ENCODE results near the gene GCGR. TPM values are rescaled to one million over a fixed set of nuclear protein-coding genes. Genes with fewer than 3 reads are reported as not detected.

GCGR gene
- not detected for total RNA-seq
- not detected for polyA plus RNA-seq (2013, experiment 1 of 2)
- polyA plus RNA-seq (2013, experiment 2 of 2), result not detected
- 0 to 0.25 (median 0) reads per million in 172 experiments for total RNA-seq

GRCh38 chr17:81803728-81804558, at the start of gene GCGR:
Gene GCGR, plus strand, starts transcription at chr17:81804150. Its CDS starts 4,869 bp downstream, at chr17:81809019.
- POLR2A ChIA-PET, result no interaction called here
- Mint-ChIP-seq H3K27me3 (peaks cover 54% of the 10 kb centered on the region), H3K4me3 (no peak within 1 kb of the TSS), H3K36me3 (ENCODE audit: low read depth) (no peaks in the 10 kb centered on the region), H3K4me1 (ENCODE audit: low read depth) (no peaks in the 10 kb centered on the region), H3K27ac (no peak within 1 kb of the TSS), H3K9me3 (no peaks in the 10 kb centered on the region)
- Histone ChIP-seq H3K27me3 (ENCODE audit: control insufficient read depth in 1 of 2, insufficient read depth in 2 of 2, low read length in 2 of 2) (peaks cover 30 to 52% of the 10 kb centered on the region in 2 experiments), H3K27ac (ENCODE audit: low read depth in 1 of 2, low read length in 2 of 2) (no peak within 1 kb of the TSS), H3K9me3 (ENCODE audit: control insufficient read depth in 1 of 2, insufficient read depth in 1 of 2, low read length in 2 of 2) (peaks cover 0 to 11% of the 10 kb centered on the region in 2 experiments), H3K36me3 (ENCODE audit: insufficient read depth, low read length) (no peaks in the 10 kb centered on the region), H3K4me1 (ENCODE audit: insufficient read depth, low read length) (peaks cover 11% of the 10 kb centered on the region), H3K4me3 (ENCODE audit: low read length) (no peak within 1 kb of the TSS)
- TF ChIP-seq CTCF (IDR thresholded peaks at IDR 0.05), result no peak
- no peak for ATAC-seq (ENCODE audit: poor library complexity)
- intact Hi-C loops (cut with DNase I, micrococcal nuclease), result no loop called here
- DNase-seq, result no peak
- CTCF ChIA-PET, result no interaction called here

- TF ChIP-seq CTCF (IDR thresholded peaks at IDR 0.05), result no peak
- H3K4me1 ChIP-seq (ENCODE audit: insufficient read depth, low read length), result no peaks in the 10 kb centered on the region
- Mint-ChIP-seq H3K9me3 (no peaks in the 10 kb centered on the region), H3K36me3 (ENCODE audit: low read depth) (no peaks in the 10 kb centered on the region), H3K4me1 (ENCODE audit: low read depth) (no peaks in the 10 kb centered on the region), H3K4me3 (no peak overlapping the region), H3K27ac (no peak overlapping the region), H3K27me3 (no peaks in the 10 kb centered on the region)
- POLR2A ChIA-PET, result no interaction called here
- intact Hi-C loops (cut with DNase I, micrococcal nuclease), result no loop called here
- no peaks in the 10 kb centered on the region for H3K9me3 ChIP-seq (ENCODE audit: control insufficient read depth in 1 of 2, insufficient read depth in 1 of 2, low read length in 2 of 2)
- no peak overlapping the region for H3K27ac ChIP-seq (ENCODE audit: low read depth in 1 of 2, low read length in 2 of 2)
- H3K4me3 ChIP-seq (ENCODE audit: low read length), result no peak overlapping the region
- peaks cover 8 to 9% of the 10 kb centered on the region in 2 experiments for H3K27me3 ChIP-seq (ENCODE audit: control insufficient read depth in 1 of 2, insufficient read depth in 2 of 2, low read length in 2 of 2)
- ATAC-seq (ENCODE audit: poor library complexity) (no peak), DNase-seq (no peak)
- H3K36me3 ChIP-seq (ENCODE audit: insufficient read depth, low read length), result no peaks in the 10 kb centered on the region
- CTCF ChIA-PET, result no interaction called here
Measured at GRCh38 chr17:81792675-81793615, 11.0 kb upstream of the GCGR start.

GRCh38 chr17:81794074-81794476, 9.9 kb upstream of the GCGR start:
- CTCF ChIA-PET, result no interaction called here
- Histone ChIP-seq H3K36me3 (ENCODE audit: insufficient read depth, low read length) (no peaks in the 10 kb centered on the region), H3K4me3 (ENCODE audit: low read length) (no peak overlapping the region), H3K9me3 (ENCODE audit: control insufficient read depth in 1 of 2, insufficient read depth in 1 of 2, low read length in 2 of 2) (no peaks in the 10 kb centered on the region), H3K27me3 (ENCODE audit: control insufficient read depth in 1 of 2, insufficient read depth in 2 of 2, low read length in 2 of 2) (peaks cover 8 to 9% of the 10 kb centered on the region in 2 experiments), H3K4me1 (ENCODE audit: insufficient read depth, low read length) (no peaks in the 10 kb centered on the region), H3K27ac (ENCODE audit: low read depth in 1 of 2, low read length in 2 of 2) (no peak overlapping the region)
- H3K36me3 Mint-ChIP-seq (ENCODE audit: low read depth), result no peaks in the 10 kb centered on the region
- intact Hi-C loops (cut with DNase I, micrococcal nuclease), result no loop called here
- TF ChIP-seq CTCF (IDR thresholded peaks at IDR 0.05), result no peak
- H3K27me3 Mint-ChIP-seq, result peaks cover 1% of the 10 kb centered on the region
- no peak for ATAC-seq (ENCODE audit: poor library complexity)
- no peaks in the 10 kb centered on the region for H3K4me1 Mint-ChIP-seq (ENCODE audit: low read depth)
- H3K9me3 Mint-ChIP-seq, result no peaks in the 10 kb centered on the region
- no peak for DNase-seq
- POLR2A ChIA-PET, result no interaction called here
- no peak overlapping the region for H3K4me3 Mint-ChIP-seq
- H3K27ac Mint-ChIP-seq, result no peak overlapping the region

Data from CD4-positive, alpha-beta T cell (primary cell).